DMS153 treated with DMSO at 0.1 percent for 48 hours (cell line): ENCODE results near the gene SLC35B2.
"Not testable (repeated sequence)": the region's sequence is repeated elsewhere in the genome, so short reads cannot be mapped to it uniquely, and the experiment has no call there.

Source experiments
- DNase-seq: peaks from one replicate; lab custom pipeline; 2025; ENCODE audit not compliant: unreplicated experiment; lab: John Stamatoyannopoulos, UW

SLC35B2 gene

DNA sequence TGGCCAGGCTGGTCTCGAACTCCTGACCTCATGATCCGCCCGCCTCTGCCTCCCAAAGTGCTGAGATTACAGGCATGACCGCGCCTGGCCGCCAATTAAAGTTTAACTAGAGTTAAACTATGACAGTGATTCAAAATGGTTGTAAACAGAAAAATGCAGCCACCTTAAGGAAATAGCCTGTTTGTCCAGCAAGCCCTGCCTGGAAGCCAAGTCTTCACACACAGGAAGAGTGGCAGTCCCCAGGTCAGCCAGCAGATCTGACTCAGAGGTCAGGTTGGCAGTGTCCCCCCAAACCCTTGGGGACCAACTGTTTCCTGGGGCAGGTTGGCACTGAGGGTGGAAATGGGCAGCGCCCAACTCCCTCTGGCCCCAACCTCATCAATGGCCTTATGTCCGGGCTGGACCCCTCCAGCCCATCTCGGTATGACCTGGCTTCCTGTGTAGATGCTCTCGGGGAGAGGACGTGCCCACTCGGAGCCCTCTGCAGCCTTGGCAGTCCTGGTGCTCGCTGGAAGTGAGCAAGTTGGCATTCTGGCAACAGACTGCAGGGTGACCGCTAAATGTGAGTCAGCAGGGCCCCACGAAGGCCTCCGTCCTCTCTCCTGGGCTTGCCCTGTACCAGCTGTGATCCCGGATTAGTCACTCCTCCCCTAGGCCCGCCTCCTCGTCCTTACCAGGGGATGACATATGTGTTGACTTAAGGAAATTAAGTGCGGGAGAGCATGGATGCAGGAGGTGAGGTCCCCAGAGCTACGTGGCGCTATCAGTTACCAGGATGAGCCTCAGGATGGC lies 20.1 kb downstream of the SLC35B2 start:
- DNase-seq = peak; percentile 69

DNA sequence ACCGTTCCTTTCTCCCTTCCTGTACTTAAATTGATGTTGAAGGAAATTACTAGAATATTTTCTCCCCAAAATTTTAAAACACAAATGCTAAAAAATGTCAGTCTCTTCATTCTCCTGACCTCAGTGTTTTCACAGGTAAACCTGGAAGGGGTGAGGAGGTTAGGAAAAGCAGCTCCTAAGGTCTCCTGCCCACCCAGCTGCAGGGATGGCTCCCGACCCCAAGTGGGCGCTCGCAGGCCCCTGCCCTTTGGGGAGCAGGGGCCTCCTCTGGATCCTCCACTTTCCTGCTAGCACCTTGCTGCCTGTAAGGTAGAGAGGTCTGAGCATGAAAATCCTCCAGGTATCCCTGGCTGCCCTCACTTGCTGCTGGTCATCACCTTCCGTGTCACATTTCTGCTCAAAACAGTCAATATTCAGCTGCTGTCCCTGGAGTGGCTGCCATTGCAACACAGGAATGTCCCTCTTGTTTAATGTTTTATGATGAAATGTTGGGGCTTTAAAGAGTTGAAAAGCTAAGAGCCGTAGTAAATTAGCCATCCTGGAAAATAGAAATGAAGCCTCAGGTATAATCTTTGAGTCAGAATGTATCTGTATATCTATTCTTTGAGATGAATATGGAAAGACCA lies 21.3 kb downstream of the SLC35B2 start:
- DNase-seq = no peak

DNA sequence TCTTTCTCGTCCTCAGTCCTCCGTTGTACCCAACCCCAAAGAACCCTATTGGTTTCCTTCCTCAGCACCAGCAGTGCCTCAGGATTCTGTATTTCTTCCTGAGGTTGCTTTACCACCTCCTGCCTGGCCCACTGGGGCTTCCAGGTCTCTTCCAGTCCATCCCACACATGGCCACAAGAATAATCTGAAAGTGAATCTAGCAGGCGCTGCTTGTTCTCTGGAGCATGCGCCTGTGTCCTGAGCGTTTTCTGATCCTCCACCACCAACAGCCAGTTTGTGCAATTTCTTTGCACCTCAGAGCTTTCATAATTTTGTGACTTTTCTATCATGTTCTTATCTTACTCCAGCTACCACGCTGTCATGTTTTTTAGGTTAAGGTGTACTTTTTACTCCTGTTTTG lies 22.1 kb downstream of the SLC35B2 start:
- no peak for DNase-seq

DNA sequence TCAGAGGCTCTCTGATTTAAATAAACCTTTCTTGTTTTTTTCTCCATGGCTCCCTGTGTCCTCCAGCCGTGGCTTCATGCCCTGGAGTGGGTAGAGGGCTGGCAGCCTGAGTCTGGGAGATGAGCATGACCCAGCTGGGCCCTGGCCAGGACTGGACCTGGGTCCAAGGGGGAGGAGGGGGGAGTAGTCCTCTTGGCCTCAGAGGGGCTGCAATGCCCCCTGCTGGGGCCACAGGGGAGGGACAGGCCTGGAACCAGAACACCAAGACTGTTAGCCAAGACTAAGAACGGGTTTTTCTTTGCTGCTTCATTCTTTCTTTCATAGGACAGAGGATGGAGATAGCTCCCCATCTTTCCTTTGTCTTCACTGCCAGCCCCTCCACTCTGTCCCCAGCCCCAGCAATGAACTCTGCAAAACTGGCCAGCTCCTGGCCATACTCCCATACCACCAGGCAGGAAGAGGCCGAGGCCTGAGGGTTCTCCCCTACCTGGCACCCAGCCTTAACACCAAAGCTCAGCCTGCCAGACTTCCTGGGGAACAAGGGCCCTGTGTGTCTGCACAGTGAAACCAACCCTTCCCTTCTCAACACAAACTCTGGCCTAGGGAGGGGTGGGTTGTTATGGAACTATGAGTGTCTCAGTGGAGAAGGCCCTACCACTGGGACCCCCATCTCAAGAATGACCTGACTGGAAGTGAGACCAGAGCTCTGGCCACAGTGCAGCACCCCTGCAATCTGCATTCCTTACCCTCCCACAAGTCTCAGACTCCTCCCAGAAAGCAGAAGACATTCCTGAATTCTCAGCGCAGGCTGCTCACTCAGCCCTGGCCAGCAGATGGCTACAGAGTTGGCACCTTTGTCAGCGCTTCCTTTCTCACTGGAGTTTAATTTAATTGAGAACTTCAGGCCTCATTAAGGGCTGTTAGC lies 23.0 kb downstream of the SLC35B2 start:
- DNase-seq = no peak

DNA sequence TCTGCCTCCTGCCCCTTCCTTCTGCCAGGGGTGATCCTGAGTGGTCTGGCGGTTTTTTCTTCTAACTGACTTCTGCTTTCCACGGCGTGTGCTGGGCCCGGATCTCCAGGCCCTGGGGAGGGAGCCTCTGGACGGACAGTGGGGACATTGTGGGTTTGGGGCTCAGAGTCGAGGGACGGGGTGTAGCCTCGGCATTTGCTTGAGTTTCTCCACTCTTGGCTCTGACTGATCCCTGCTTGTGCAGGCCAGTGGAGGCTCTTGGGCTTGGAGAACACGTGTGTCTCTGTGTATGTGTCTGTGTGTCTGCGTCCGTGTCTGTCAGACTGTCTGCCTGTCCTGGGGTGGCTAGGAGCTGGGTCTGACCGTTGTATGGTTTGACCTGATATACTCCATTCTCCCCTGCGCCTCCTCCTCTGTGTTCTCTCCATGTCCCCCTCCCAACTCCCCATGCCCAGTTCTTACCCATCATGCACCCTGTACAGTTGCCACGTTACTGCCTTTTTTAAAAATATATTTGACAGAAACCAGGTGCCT lies 23.7 kb downstream of the SLC35B2 start:
- DNase-seq = no peak

DNA sequence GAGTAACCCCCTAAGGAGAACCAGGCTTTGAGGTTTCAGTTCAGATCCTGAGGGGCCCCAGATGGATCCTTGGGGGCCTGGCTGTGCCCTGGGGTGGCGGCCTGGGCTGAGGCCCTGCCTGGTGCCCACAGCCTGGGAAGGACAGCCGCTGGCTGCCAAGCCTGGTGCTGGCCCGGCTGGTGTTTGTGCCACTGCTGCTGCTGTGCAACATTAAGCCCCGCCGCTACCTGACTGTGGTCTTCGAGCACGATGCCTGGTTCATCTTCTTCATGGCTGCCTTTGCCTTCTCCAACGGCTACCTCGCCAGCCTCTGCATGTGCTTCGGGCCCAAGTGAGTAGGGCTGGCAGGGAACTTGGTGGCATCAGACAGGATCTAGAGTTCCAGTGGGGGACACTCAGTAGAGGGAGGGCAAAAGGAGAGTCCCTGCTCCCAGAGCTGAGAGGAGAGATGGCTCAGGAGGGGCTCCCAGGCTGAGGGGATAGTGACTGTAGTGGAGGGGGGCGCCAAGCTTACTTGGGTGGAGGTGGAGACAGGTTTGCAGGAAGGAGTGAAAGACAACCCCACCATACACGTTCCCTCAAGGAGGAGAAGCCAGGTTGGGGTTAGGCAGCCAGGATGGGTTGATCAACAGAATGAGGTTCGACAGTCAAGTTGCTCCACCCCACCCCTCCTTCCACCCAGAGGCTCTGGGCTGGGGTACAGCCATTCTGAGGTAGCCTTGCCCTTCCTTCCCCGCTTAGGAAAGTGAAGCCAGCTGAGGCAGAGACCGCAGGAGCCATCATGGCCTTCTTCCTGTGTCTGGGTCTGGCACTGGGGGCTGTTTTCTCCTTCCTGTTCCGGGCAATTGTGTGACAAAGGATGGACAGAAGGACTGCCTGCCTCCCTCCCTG lies 24.4 kb downstream of the SLC35B2 start:
- no peak for DNase-seq

DNA sequence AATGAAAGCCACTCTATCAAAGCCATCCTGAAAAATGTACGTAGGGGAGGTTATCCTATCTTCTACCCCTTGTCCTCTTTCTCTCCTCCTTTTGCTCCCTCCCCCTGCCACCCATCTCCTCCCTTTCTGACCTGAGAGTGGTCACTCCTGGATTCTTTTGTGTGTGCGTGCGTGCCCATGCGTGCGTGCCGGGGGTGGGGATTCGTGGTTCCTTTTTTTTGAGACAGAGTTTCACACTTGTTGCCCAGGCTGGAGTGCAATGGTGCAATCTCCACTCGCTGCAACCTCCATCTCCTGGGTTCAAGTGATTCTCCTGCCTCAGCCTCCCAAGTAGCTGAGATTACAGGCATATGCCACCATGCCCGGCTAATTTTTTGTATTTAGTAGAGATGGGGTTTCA lies 25.9 kb downstream of the SLC35B2 start:
- not testable (repeated sequence) for DNase-seq

DNA sequence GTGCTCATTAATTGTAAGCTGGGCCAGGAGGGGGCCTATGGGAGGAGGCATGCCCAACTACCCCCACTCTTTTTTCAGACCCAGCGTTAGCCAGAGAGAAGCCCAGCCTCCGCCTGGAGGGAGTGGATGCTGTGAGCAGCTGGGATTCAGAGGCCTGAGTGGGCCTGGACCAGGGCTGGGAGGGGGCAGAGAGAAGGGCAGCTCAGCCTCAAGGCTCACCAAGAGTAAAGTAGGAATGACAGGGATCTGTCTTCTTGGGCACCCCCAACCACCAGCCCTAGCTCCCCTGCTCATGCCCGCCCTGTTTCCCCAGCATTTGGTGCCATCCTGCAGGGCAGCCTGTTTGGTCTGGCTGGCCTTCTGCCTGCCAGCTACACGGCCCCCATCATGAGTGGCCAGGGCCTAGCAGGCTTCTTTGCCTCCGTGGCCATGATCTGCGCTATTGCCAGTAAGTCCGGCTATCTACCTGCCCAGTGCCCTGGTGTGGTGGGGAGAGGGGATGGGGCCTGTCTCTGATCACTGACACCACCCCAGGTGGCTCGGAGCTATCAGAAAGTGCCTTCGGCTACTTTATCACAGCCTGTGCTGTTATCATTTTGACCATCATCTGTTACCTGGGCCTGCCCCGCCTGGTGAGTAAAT lies 27.2 kb downstream of the SLC35B2 start:
- no peak for DNase-seq

DNA sequence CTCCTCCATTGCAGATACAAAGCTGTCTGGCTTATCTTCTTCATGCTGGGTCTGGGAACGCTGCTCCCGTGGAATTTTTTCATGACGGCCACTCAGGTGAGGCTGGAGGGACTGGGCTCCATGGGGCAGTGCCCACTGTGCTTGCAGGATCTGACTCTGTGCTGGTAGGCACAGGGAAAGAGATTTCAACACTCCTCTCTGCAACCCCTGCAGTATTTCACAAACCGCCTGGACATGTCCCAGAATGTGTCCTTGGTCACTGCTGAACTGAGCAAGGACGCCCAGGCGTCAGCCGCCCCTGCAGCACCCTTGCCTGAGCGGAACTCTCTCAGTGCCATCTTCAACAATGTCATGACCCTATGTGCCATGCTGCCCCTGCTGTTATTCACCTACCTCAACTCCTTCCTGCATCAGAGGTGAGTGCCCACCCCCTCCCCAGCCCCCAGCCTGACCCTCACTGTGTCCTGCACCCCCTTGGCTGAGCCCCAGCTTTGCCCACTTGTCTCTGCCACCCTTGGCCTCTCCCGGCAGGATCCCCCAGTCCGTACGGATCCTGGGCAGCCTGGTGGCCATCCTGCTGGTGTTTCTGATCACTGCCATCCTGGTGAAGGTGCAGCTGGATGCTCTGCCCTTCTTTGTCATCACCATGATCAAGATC lies 27.8 kb downstream of the SLC35B2 start:
- no peak for DNase-seq

DNA sequence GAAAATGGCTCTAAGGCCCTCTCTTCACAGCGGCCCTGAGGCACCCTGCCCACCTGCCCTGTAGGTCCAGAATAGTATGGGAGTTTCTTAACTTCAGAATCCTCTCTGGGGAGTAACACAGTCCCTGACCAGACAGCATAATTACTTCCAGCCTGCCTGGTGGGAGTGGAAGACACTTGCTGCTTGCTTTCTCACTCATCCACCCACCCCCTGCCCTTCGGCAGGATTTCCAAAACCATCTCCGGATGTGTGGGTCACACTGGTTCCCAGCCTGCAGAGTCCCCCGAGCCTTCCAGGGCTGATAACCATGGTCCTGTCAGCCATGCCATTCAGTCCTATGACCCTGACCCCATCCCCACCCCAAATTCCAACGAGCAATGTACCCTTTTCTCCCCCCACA lies 28.5 kb downstream of the SLC35B2 start:
- DNase-seq = no peak

DNA sequence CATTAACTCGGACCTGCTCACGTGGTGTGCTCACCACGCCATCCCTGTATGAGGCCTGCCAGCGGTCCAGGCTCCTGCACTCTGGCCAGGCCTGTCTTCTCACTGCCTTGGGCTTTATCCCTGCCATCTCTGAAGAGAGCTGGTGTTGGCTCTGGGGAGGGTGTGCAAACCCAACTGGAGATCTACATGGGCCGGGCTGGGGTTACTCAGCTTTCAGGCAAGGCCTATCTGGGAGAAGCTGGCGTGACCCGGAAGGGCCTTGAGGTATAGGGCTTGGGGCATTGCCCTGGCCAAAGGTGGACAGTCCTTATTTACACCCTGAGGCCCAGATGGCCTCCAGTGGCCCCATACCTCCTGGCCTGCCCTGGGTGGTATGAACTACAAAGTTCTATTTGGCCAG lies 28.9 kb downstream of the SLC35B2 start:
- DNase-seq = no peak

DNA sequence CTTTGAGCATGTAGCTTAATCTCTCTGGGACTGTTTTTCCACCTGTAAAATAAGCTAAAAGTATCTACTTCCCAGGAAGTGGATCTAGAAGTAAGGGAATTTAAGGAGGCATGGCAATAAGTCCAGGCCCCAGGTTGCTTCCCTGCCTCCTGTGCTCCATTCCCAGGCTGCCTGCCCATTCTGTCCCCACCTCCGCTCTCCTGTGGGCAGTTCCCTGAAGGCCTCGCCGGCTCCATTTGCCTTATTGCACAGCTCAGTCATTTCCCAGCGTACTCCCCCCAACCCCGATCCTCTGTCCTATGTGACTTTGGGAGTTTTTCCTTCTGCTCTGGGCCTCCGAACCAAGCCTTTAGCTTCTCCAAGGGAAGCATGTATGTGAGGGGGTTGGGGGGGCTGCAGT lies 29.3 kb downstream of the SLC35B2 start:
- no peak for DNase-seq

DNA sequence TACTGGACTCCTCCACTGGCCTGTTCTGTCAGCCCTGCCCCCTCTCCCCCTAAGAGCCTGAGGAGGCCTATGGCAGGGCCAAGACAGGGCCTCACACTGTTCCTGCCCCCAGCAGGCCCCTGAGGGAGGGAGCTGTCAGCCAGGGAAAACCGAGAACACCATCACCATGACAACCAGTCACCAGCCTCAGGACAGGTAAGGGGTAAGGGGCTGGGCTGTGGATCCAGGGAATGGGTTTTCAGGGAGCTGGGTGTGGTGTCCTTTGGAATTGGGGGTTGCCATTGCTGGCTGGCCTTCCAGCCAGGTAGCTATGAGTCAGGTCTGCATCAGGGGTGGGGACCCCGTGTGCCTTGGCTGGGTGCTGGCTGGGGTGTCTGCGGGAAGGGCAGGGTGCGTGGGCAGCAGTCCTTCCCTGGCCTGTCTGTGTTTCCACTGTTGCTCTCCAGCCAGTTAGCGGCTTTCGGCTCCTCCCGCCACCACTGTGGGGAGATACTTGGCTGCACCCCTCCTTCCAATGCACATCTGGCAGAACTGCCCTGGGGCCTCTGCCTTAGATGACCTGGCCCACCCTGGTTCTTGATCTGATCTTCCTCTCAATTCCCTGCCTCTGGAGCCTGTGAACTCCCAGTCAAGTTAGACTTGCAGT lies 30.1 kb downstream of the SLC35B2 start:
- no peak for DNase-seq

DNA sequence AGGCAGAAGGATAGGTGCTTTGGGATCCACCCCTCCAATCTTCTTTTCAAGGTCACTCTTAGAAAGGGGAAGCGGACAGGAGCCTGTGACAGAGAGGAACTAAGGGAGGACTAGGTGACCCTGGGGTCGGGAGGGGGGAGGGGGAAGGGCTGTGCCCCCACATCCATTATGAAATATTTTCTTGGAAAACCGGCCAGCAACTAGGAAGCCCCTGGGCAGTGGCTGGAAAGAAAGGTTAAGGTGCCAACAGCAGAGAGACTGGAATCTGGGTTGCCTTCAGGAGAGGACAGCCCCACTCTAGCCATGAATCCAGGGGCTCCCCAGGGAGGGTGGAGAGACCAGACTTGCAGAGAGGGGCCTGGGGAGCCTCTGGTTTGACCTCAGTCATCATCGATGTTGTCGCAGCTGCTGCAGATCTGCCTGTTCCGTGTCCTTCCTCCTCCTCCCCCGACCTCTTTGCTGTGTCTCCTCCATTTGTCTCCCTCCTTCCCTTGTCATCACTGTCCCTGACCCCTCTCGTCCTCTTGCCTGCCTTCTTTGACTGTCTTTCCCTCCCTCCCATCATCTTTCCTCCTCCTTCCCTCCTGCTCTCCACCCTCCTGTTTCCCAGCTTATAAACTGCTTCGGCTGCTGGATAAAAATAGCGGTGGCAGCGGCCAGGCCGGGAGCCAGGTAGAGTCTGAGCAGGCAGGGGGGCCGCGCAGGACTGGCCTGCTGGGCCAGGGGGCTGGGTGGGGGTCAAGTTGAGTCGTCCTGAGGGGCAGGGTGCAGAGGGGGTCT lies 30.8 kb downstream of the SLC35B2 start:
- no peak for DNase-seq

DNA sequence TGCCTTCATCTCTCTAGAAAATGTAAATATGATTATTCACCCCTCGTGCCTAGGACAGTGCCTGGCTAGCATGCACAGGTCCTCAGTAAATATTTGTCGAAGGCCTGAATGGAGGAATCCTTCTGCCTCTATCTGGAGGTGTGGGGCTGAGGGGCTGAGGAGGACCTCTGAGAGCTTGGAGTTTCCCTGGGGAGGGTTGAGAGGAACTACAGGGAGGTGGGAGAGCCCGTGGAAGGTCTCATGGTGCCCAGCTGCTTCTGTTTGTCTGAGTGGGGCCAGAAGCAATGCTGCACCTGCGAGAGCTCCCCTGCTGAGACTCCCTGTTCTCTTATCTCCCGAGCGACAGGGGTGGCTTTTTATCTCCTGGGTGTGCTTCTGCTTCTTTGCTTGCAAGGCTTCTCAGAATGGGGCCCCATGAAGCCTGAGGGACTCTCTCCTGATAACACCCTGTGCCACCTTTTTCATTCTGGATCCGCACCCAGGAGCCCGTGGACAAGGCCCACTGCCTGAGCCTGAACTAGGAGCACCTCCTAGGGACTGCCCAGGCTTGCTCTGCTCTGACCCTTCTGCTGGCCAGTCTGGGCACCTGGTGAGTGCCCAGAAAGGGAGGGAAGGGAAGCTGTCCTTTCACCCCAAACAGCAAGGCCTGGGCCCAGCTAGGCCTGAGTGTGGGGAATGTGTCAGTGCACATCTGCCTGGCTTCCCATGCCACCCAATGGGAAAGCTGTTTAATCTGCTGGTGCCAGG lies 31.6 kb downstream of the SLC35B2 start:
- no peak for DNase-seq

DNA sequence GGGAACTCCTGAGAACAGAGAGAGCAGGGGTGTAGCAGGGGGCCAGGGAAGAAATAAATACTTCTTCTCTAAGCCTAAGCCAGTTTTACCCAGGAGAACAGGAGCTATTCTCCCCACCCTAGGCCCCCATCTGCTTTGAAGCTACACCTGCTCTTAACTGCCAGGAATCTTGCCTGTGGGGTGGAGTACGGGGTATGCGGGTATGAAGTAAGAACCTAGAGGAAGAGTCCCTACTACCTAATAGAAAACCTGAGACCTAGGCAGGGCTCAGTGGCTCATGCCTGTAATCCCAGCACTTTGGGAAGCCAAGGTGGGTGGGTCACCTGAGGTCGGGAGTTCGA lies 32.4 kb downstream of the SLC35B2 start:
- no peak for DNase-seq
